Thymus (tissue), 11 donors: ENCODE measurements around the gene TRAM2. TPM values are rescaled to one million over a fixed set of nuclear protein-coding genes. Genes with fewer than 3 reads are reported as not detected.

Experiments used
- DNase-seq, 9 donors: peaks; one replicate each; pipeline ENCODE4 v3.0.0-alpha.2; 2013; ENCODE audit warnings: low spot score in 9 of 9, low read depth in 6 of 9, missing footprints in 1 of 9
- H3K27ac ChIP-seq, 2 donors: one replicate each; pipeline ENCODE4 v1.5.1; 2013; ENCODE audit warnings: control low read depth in 1 of 2, low read depth in 1 of 2, low read length in 1 of 2, mild to moderate bottlenecking in 1 of 2, moderate library complexity in 1 of 2
- H3K27me3 ChIP-seq, 2 donors: one replicate each; pipeline ENCODE4 v1.5.1; 2013; ENCODE audit warnings: low read length in 1 of 2; ENCODE audit not compliant: control insufficient read depth in 2 of 2, insufficient read depth in 1 of 2
- H3K36me3 ChIP-seq, 2 donors: one replicate each; pipeline ENCODE4 v1.5.1; 2013; ENCODE audit warnings: low read length in 1 of 2, mild to moderate bottlenecking in 1 of 2, moderate library complexity in 1 of 2; ENCODE audit not compliant: control insufficient read depth in 2 of 2, insufficient read depth in 2 of 2
- H3K4me1 ChIP-seq, 2 donors: one replicate each; pipeline ENCODE4 v1.5.1; 2013; ENCODE audit warnings: low read length in 2 of 2; ENCODE audit not compliant: control insufficient read depth in 2 of 2, insufficient read depth in 2 of 2
- H3K4me3 ChIP-seq, 2 donors: one replicate each; pipeline ENCODE4 v1.5.1; 2013; ENCODE audit warnings: low read length in 2 of 2, control low read depth in 1 of 2, mild to moderate bottlenecking in 1 of 2
- H3K9me3 ChIP-seq, 2 donors: one replicate each; pipeline ENCODE4 v1.5.1; 2013; ENCODE audit warnings: low read length in 1 of 2, mild to moderate bottlenecking in 1 of 2; ENCODE audit not compliant: control insufficient read depth in 2 of 2, insufficient read depth in 1 of 2
- WGBS: extraction: QIAGEN DNeasy Blood & Tissue Kit; methylation state at CpG from one replicate; pipeline ENCODE4 v1.1.7; 2013; 5-methylcytosine and 5-hydroxymethylcytosine counted together
- polyA plus RNA-seq: library from polyadenylated mRNA; stranded (reverse); fragments of 200-250 nt; gene quantifications from one replicate; pipeline ENCODE4 v1.2.3, GENCODE V29; 2013
- total RNA-seq: library from RNA; stranded (reverse); fragments of 120-200 nt; gene quantifications from one replicate; pipeline ENCODE4 v1.2.4, GENCODE V29; 2013
- donor health status: healthy.

TRAM2 gene
- total and polyA plus RNA-seq, 2 donors, result 3.1 to 3.4 TPM

- Histone ChIP-seq H3K27me3 (no peaks in the 10 kb centered on the region), H3K9me3 (no peaks in the 10 kb centered on the region), H3K36me3 (no peaks in the 10 kb centered on the region), H3K4me3 (no peak overlapping the region), H3K27ac (no peak overlapping the region), H3K4me1 (no peaks in the 10 kb centered on the region)
- whole genome bisulfite sequencing, result 84% methylated on average over 1 of the region's 1 CpG
- DNase-seq, result no peak
These were observed 35.0 kb upstream of the TRAM2 start for GRCh38 chr6:52611833-52612232.

GRCh38 chr6:52610745-52611355 is 34.0 kb upstream of the TRAM2 start:
- no peaks in the 10 kb centered on the region for H3K9me3 ChIP-seq
- H3K27ac ChIP-seq, result no peak overlapping the region
- WGBS, result 97% methylated on average over 5 of the region's 5 CpGs
- DNase-seq, result no peak
- no peak overlapping the region for H3K4me3 ChIP-seq
- no peaks in the 10 kb centered on the region for H3K4me1 ChIP-seq
- H3K36me3 ChIP-seq, result no peaks in the 10 kb centered on the region
- H3K27me3 ChIP-seq, result no peaks in the 10 kb centered on the region

GRCh38 chr6:52610011-52610410 is 33.2 kb upstream of the TRAM2 start:
- WGBS, result 91% methylated on average over 3 of the region's 3 CpGs
- DNase-seq, result no peak
- H3K9me3 ChIP-seq, result no peaks in the 10 kb centered on the region
- H3K4me3 ChIP-seq, result no peak overlapping the region
- H3K36me3 ChIP-seq, result no peaks in the 10 kb centered on the region
- no peaks in the 10 kb centered on the region for H3K4me1 ChIP-seq
- H3K27ac ChIP-seq, result no peak overlapping the region
- H3K27me3 ChIP-seq, result no peaks in the 10 kb centered on the region

GRCh38 chr6:52605610-52606185 is 28.8 kb upstream of the TRAM2 start:
- H3K4me3 ChIP-seq, result no peak overlapping the region
- no peaks in the 10 kb centered on the region for H3K27me3 ChIP-seq
- H3K9me3 ChIP-seq, result no peaks in the 10 kb centered on the region
- no peak overlapping the region for H3K27ac ChIP-seq
- 93% methylated on average over 5 of the region's 5 CpGs for WGBS
- H3K36me3 ChIP-seq, result no peaks in the 10 kb centered on the region
- DNase-seq, result no peak
- H3K4me1 ChIP-seq, result peaks cover 0 to 2% of the 10 kb centered on the region in 2 donors

GRCh38 chr6:52603000-52603795 is 26.3 kb upstream of the TRAM2 start:
- H3K4me3 ChIP-seq, result no peak overlapping the region
- no peaks in the 10 kb centered on the region for H3K27me3 ChIP-seq
- no peaks in the 10 kb centered on the region for H3K9me3 ChIP-seq
- H3K36me3 ChIP-seq, result no peaks in the 10 kb centered on the region
- no peak overlapping the region for H3K27ac ChIP-seq
- WGBS, result 65% methylated on average over 3 of the region's 3 CpGs
- peaks cover 0 to 2% of the 10 kb centered on the region in 2 donors for H3K4me1 ChIP-seq
- DNase-seq, result no peak

- Histone ChIP-seq H3K27ac (no peak overlapping the region), H3K9me3 (no peaks in the 10 kb centered on the region), H3K27me3 (no peaks in the 10 kb centered on the region), H3K4me1 (peaks cover 0 to 2% of the 10 kb centered on the region in 2 donors), H3K4me3 (no peak overlapping the region), H3K36me3 (no peaks in the 10 kb centered on the region)
- DNase-seq, result no peak
- 95% methylated on average over 2 of the region's 2 CpGs for WGBS
These were observed 21.9 kb upstream of the TRAM2 start for GRCh38 chr6:52598824-52599190.

- 61% methylated on average over 12 of the region's 12 CpGs for WGBS
- Histone ChIP-seq H3K4me3 (no peak overlapping the region), H3K27ac (no peak overlapping the region), H3K27me3 (no peaks in the 10 kb centered on the region), H3K9me3 (no peaks in the 10 kb centered on the region), H3K36me3 (no peaks in the 10 kb centered on the region), H3K4me1 (peaks cover 0 to 2% of the 10 kb centered on the region in 2 donors)
- peak in 2 of 9 donors; percentile 24 to 48 for DNase-seq
These were observed 21.4 kb upstream of the TRAM2 start for GRCh38 chr6:52598123-52598823.

GRCh38 chr6:52597738-52598122 is 20.9 kb upstream of the TRAM2 start:
- Histone ChIP-seq H3K4me1 (peaks cover 0 to 1% of the 10 kb centered on the region in 2 donors), H3K27ac (no peak overlapping the region), H3K4me3 (no peak overlapping the region), H3K27me3 (no peaks in the 10 kb centered on the region), H3K36me3 (no peaks in the 10 kb centered on the region), H3K9me3 (no peaks in the 10 kb centered on the region)
- no peak for DNase-seq
